Uterus (tissue), 4 donors: ENCODE results near the gene PRSS35. TPM values are rescaled to one million over a fixed set of nuclear protein-coding genes. Genes with fewer than 3 reads are reported as not detected.
"Not testable (repeated sequence)": the region's sequence is repeated elsewhere in the genome, so short reads cannot be mapped to it uniquely, and the experiment has no call there.

Experiments
- DNase-seq, 2 donors: peaks; one replicate each; pipeline ENCODE4 v3.0.0-alpha.2; 2019 to 2020
- H3K27ac ChIP-seq, 2 donors: fragments of 200-600 bp; sonication (generic); 1 replicate in 1 of 2; 2 replicates in 1 of 2; pipeline ENCODE4 v1.5.1; 2016 to 2018
- H3K27me3 ChIP-seq, 2 donors: fragments of 200-600 bp; sonication (generic); one replicate each; pipeline ENCODE4 v1.5.1; 2018 to 2019; ENCODE audit warnings: control low read depth in 1 of 2
- H3K36me3 ChIP-seq, 2 donors: fragments of 200-600 bp; sonication (generic); one replicate each; pipeline ENCODE4 v1.5.1; 2019; ENCODE audit warnings: control low read depth in 1 of 2
- H3K4me1 ChIP-seq, 2 donors: fragments of 200-600 bp; sonication (generic); one replicate each; pipeline ENCODE4 v1.5.1; 2018 to 2019; ENCODE audit warnings: control low read depth in 1 of 2
- H3K4me3 ChIP-seq, 2 donors: fragments of 200-600 bp; sonication (generic); 1 replicate in 1 of 2; 2 replicates in 1 of 2; pipeline ENCODE4 v1.5.1; 2018 to 2019; ENCODE audit warnings: mild to moderate bottlenecking in 1 of 2
- H3K9me3 ChIP-seq, 2 donors: fragments of 200-600 bp; sonication (generic); one replicate each; pipeline ENCODE4 v1.5.1; 2019; ENCODE audit warnings: control low read depth in 1 of 2
- CTCF ChIP-seq, 4 experiments: fragments of 200-600 bp in 2 of 4; fragments of 450-650 bp in 2 of 4; sonication (generic) in 2 of 4; IDR thresholded peaks; one replicate each; pipeline ENCODE4 v1.5.1; 2016 to 2019; ENCODE audit warnings: antibody characterized with exemption in 4 of 4, mild to moderate bottlenecking in 2 of 4, moderate library complexity in 1 of 4
- POLR2A ChIP-seq, 2 donors: fragments of 450-650 bp; IDR thresholded peaks; one replicate each; pipeline ENCODE4 v1.6.1; 2016; ENCODE audit warnings: antibody characterized with exemption in 2 of 2, mild to moderate bottlenecking in 1 of 2, moderate library complexity in 1 of 2
- intact Hi-C: fragments of 100-400 bp; cut with DNase I; formaldehyde crosslinking; loops from one replicate; pipeline ENCODE4 v1.15.1; 2023; ENCODE audit warnings: low total_unique reads
- total RNA-seq, 4 donors: library from RNA; depleted of rRNA in 3 of 4; stranded (reverse); fragments of >200 nt in 3 of 4; gene quantifications; one replicate each; pipeline versions ENCODE4 v1.1.0 to v1.2.4, GENCODE V29; 2014 to 2023
- donor health status: DM: yes; HTN: yes; CAD: no.

PRSS35 gene
- total RNA-seq, 4 donors from 2014 or later: 0.26 to 72.0 (median 0.46) TPM

- no peak for TF ChIP-seq POLR2A (IDR thresholded peaks at IDR 0.05)
- TF ChIP-seq CTCF (IDR thresholded peaks at IDR 0.05): no peak
- Histone ChIP-seq H3K9me3 (no peaks in the 10 kb centered on the region), H3K4me1 (no peaks in the 10 kb centered on the region), H3K36me3 (no peaks in the 10 kb centered on the region), H3K27ac (no peak overlapping the region), H3K27me3 (no peaks in the 10 kb centered on the region), H3K4me3 (no peak overlapping the region)
- no peak for DNase-seq
- intact Hi-C loops: no loop called here
Observed at GRCh38 chr6:83558975-83559374, 46.6 kb downstream of the PRSS35 start.

- H3K36me3 ChIP-seq, intact Hi-C loops, H3K27ac ChIP-seq, H3K27me3 ChIP-seq, H3K9me3 ChIP-seq, H3K4me3 ChIP-seq, H3K4me1 ChIP-seq, DNase-seq: not testable (repeated sequence)
Observed at GRCh38 chr6:83571663-83572185, 59.4 kb downstream of the PRSS35 start.

GRCh38 chr6:83574783-83575182, 62.4 kb downstream of the PRSS35 start:
- intact Hi-C loops: no loop called here
- no peak overlapping the region for H3K27ac ChIP-seq
- H3K4me1 ChIP-seq: no peaks in the 10 kb centered on the region
- DNase-seq: no peak
- no peaks in the 10 kb centered on the region for H3K9me3 ChIP-seq
- no peak for TF ChIP-seq POLR2A (IDR thresholded peaks at IDR 0.05)
- TF ChIP-seq CTCF (IDR thresholded peaks at IDR 0.05): no peak
- no peaks in the 10 kb centered on the region for H3K36me3 ChIP-seq
- no peaks in the 10 kb centered on the region for H3K27me3 ChIP-seq
- H3K4me3 ChIP-seq: no peak overlapping the region

Other genes with a start within 250 kb of the PRSS35 start
- gene ME1, start 81.5 kb upstream of the PRSS35 start, total RNA-seq: 10 to 100 TPM in 1 of 4 donors, 1 to 10 TPM in 3; 1.0 to 18.5 (median 3.2) TPM
- 10 to 100 TPM in 1 of 4 donors, 1 to 10 TPM in 1, not detected in 2; 1.8 to 18.1 TPM for gene SNAP91, start 196.6 kb downstream of the PRSS35 start, total RNA-seq